DMS79 treated with DMSO at 0.1 percent for 48 hours (cell line): ENCODE data around the gene TMEM190.
"Not testable (repeated sequence)": the region's sequence is repeated elsewhere in the genome, so short reads cannot be mapped to it uniquely, and the experiment has no call there.

Experiments
- DNase-seq: peaks from one replicate; lab custom pipeline; 2025; lab: John Stamatoyannopoulos, UW

TMEM190 gene

GRCh38 chr19:55376241-55376933, at the start of gene TMEM190:
TMEM190 (plus strand) TSS chr19:55376826; CDS start chr19:55376854, 28 bp downstream.
- peak; percentile 2 for DNase-seq

GRCh38 chr19:55328774-55329318, 47.8 kb upstream of the TMEM190 start:
- DNase-seq = not testable (repeated sequence)

GRCh38 chr19:55329791-55330190, 46.8 kb upstream of the TMEM190 start:
- not testable (repeated sequence) for DNase-seq

- peak; percentile 37 for DNase-seq
These were observed 42.8 kb upstream of the TMEM190 start for GRCh38 chr19:55333870-55334269.

- DNase-seq = no peak
These were observed 40.5 kb upstream of the TMEM190 start for GRCh38 chr19:55336101-55336500.

- peak; percentile 100 for DNase-seq
These were observed 37.3 kb upstream of the TMEM190 start, which contains the start of gene KMT5C for GRCh38 chr19:55339105-55339888. KMT5C (plus strand) TSS chr19:55339876; CDS start chr19:55341937, 2,061 bp downstream.

- peak; percentile 35 for DNase-seq
These were observed 36.5 kb upstream of the TMEM190 start for GRCh38 chr19:55339889-55340783.

GRCh38 chr19:55340784-55341147, 35.9 kb upstream of the TMEM190 start:
- DNase-seq = no peak

GRCh38 chr19:55341171-55341588, 35.4 kb upstream of the TMEM190 start:
- DNase-seq = peak; percentile 66

- DNase-seq = no peak
These were observed 34.8 kb upstream of the TMEM190 start for GRCh38 chr19:55341595-55342531.

- peak; percentile 85 for DNase-seq
These were observed 32.2 kb upstream of the TMEM190 start for GRCh38 chr19:55344444-55344843.

- no peak for DNase-seq
These were observed 31.4 kb upstream of the TMEM190 start for GRCh38 chr19:55345101-55345817.

GRCh38 chr19:55345818-55346724, 30.6 kb upstream of the TMEM190 start:
- DNase-seq = no peak

GRCh38 chr19:55346725-55347441, 29.7 kb upstream of the TMEM190 start:
- no peak for DNase-seq

- DNase-seq = no peak
These were observed 29.1 kb upstream of the TMEM190 start for GRCh38 chr19:55347442-55348009.

- peak; percentile 82 for DNase-seq
These were observed 28.1 kb upstream of the TMEM190 start for GRCh38 chr19:55348317-55349034.

GRCh38 chr19:55350620-55351315, 25.9 kb upstream of the TMEM190 start:
- no peak for DNase-seq
